Astrocyte (in vitro differentiated cells and primary cell): ENCODE results near the gene DDIT4L. TPM values are rescaled to one million over a fixed set of nuclear protein-coding genes. Genes with fewer than 3 reads are reported as not detected.

ENCODE experiments used
- DNase-seq: peaks from one replicate; pipeline ENCODE4 v3.0.0-alpha.2; 2010; ENCODE audit warnings: low read depth
- FAIRE-seq: peaks from 2 replicates; lab custom pipeline; 2011; peaks lifted over from hg19 to GRCh38; lab: Jason Lieb, UNC
- H2AFZ ChIP-seq: 2 replicates; pipeline ENCODE4 v1.6.0; 2012; ENCODE audit warnings: low read depth, low read length, inconsistent platforms
- H3K27ac ChIP-seq: 2 replicates; pipeline ENCODE4 v1.5.1; 2011; ENCODE audit warnings: low read depth, low read length, inconsistent platforms
- H3K27me3 ChIP-seq: 2 replicates; pipeline ENCODE4 v1.6.0; 2011; ENCODE audit warnings: low read length, inconsistent platforms; ENCODE audit not compliant: insufficient read depth
- H3K36me3 ChIP-seq: 2 replicates; pipeline ENCODE4 v1.5.1; 2011; ENCODE audit warnings: low read length, inconsistent platforms; ENCODE audit not compliant: insufficient read depth
- H3K4me1 ChIP-seq: 2 replicates; pipeline ENCODE4 v1.5.1; 2011; ENCODE audit warnings: low read length, inconsistent platforms; ENCODE audit not compliant: insufficient read depth
- H3K4me2 ChIP-seq: 2 replicates; pipeline ENCODE4 v1.6.0; 2012; ENCODE audit warnings: low read length, inconsistent platforms
- H3K4me3 ChIP-seq: 2 replicates; pipeline ENCODE4 v1.5.1; 2011; ENCODE audit warnings: low read depth, mild to moderate bottlenecking, low read length, inconsistent platforms; ENCODE audit not compliant: insufficient read depth
- H3K79me2 ChIP-seq: 2 replicates; pipeline ENCODE4 v1.6.0; 2012; ENCODE audit warnings: mild to moderate bottlenecking, low read length, inconsistent platforms; ENCODE audit not compliant: insufficient read depth
- H3K9ac ChIP-seq: 2 replicates; pipeline ENCODE4 v1.6.0; 2012; ENCODE audit warnings: mild to moderate bottlenecking, low read length, inconsistent platforms
- H3K9me3 ChIP-seq: 2 replicates; pipeline ENCODE4 v1.5.1; 2012; ENCODE audit warnings: low read depth, mild to moderate bottlenecking, low read length, inconsistent platforms; ENCODE audit not compliant: insufficient read depth
- H4K20me1 ChIP-seq: 2 replicates; pipeline ENCODE4 v1.6.0; 2012; ENCODE audit warnings: low read length, inconsistent platforms; ENCODE audit not compliant: insufficient read depth
- H3K27ac Mint-ChIP-seq: one replicate; pipeline ENCODE4 v1.8.0; 2021; ENCODE audit warnings: mild to moderate bottlenecking, mixed read lengths; ENCODE audit not compliant: unreplicated experiment
- H3K27me3 Mint-ChIP-seq: one replicate; pipeline ENCODE4 v1.8.0; 2021; ENCODE audit warnings: low read depth, mixed read lengths; ENCODE audit not compliant: unreplicated experiment
- H3K36me3 Mint-ChIP-seq: one replicate; pipeline ENCODE4 v1.8.0; 2021; ENCODE audit warnings: low read depth, mixed read lengths; ENCODE audit not compliant: unreplicated experiment
- H3K4me1 Mint-ChIP-seq: one replicate; pipeline ENCODE4 v1.8.0; 2021; ENCODE audit warnings: low read depth, mixed read lengths; ENCODE audit not compliant: unreplicated experiment
- H3K4me3 Mint-ChIP-seq: one replicate; pipeline ENCODE4 v1.8.0; 2021; ENCODE audit warnings: mild to moderate bottlenecking, moderate library complexity, mixed read lengths; ENCODE audit not compliant: unreplicated experiment
- H3K9me3 Mint-ChIP-seq: one replicate; pipeline ENCODE4 v1.8.0; 2021; ENCODE audit warnings: mild to moderate bottlenecking, mixed read lengths; ENCODE audit not compliant: unreplicated experiment
- EZH2 ChIP-seq: IDR thresholded peaks from 2 replicates; pipeline ENCODE4 v1.6.1; 2012; ENCODE audit warnings: mild to moderate bottlenecking, low read length, inconsistent platforms; ENCODE audit not compliant: insufficient read depth
- total RNA-seq: library from RNA; stranded (reverse); gene quantifications from 2 replicates; pipeline ENCODE4 v1.2.1, GENCODE V29; 2021
- TF ChIP-seq, protein P1 (sequence below): IDR thresholded peaks from 2 replicates; pipeline ENCODE4 v1.5.1; 2011; ENCODE audit warnings: low read depth, mild to moderate bottlenecking, inconsistent platforms, low read length, moderate library complexity; ENCODE audit not compliant: insufficient read depth

Gene DDIT4L
- total RNA-seq, 1 donor from 2014 or later = 1.5 TPM

DNA sequence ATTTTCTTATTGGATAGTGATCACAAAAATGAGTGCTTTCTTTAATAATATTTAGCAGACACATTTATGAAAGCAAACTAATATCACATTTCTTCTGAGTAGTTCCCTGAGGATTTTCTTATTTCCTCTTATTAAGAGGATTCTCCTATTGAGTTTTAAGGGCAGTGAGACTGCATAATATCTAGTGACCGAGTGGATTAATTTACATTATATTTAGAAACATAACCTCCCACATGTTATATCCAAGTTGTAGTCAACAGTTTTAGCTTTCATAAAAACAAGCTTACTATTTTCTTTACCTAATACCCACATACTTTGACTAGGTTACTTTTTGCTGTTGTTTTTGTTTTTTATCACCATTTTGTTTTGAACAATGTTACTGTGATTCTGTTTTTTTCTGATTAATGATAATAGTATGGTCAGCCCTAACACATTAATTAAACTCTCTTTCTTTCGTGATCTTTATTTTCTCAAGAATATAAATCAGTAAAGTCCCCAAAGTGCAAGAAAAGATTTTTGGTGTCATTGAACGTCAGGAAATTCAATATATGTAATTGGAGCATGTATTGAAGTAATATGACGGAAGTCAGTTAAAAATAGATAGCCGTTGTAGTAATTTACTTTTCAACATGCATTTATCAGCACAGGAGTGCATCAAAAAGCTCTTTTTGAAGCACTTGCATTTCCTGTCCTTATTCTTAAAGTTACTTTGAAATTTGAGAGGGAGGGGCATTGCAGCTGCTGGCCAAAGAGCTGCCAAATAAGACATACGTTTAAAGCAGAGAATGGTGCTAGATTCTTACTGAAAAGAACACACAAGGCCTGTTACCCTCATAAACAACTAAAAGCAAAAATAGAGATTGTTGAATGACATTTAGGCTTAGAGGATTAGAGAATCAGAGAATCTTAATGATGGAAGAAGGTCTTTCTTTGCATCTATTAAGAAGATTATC is 25.2 kb downstream of the DDIT4L start:
- no peak overlapping the region for H3K27ac ChIP-seq
- H3K27ac Mint-ChIP-seq = no peak overlapping the region
- no peak overlapping the region for H3K9ac ChIP-seq
- no peak for FAIRE-seq
- H3K4me3 ChIP-seq = no peak overlapping the region
- H3K9me3 Mint-ChIP-seq = peaks cover 5% of the 10 kb centered on the region
- no peaks in the 10 kb centered on the region for H3K36me3 ChIP-seq
- H3K9me3 ChIP-seq = peaks cover 4% of the 10 kb centered on the region
- DNase-seq = no peak
- no peaks in the 10 kb centered on the region for H3K27me3 Mint-ChIP-seq
- peaks cover 2% of the 10 kb centered on the region for H3K4me1 Mint-ChIP-seq
- no peaks in the 10 kb centered on the region for H4K20me1 ChIP-seq
- H3K27me3 ChIP-seq = no peaks in the 10 kb centered on the region
- H3K4me2 ChIP-seq = no peak overlapping the region
- TF ChIP-seq, protein P1, sequence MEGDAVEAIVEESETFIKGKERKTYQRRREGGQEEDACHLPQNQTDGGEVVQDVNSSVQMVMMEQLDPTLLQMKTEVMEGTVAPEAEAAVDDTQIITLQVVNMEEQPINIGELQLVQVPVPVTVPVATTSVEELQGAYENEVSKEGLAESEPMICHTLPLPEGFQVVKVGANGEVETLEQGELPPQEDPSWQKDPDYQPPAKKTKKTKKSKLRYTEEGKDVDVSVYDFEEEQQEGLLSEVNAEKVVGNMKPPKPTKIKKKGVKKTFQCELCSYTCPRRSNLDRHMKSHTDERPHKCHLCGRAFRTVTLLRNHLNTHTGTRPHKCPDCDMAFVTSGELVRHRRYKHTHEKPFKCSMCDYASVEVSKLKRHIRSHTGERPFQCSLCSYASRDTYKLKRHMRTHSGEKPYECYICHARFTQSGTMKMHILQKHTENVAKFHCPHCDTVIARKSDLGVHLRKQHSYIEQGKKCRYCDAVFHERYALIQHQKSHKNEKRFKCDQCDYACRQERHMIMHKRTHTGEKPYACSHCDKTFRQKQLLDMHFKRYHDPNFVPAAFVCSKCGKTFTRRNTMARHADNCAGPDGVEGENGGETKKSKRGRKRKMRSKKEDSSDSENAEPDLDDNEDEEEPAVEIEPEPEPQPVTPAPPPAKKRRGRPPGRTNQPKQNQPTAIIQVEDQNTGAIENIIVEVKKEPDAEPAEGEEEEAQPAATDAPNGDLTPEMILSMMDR = no peak
- no peak for TF ChIP-seq EZH2
- no peak overlapping the region for H3K4me3 Mint-ChIP-seq
- no peaks in the 10 kb centered on the region for H3K4me1 ChIP-seq
- H3K79me2 ChIP-seq = no peaks in the 10 kb centered on the region
- H2AFZ ChIP-seq = no peak overlapping the region
- no peaks in the 10 kb centered on the region for H3K36me3 Mint-ChIP-seq

DNA sequence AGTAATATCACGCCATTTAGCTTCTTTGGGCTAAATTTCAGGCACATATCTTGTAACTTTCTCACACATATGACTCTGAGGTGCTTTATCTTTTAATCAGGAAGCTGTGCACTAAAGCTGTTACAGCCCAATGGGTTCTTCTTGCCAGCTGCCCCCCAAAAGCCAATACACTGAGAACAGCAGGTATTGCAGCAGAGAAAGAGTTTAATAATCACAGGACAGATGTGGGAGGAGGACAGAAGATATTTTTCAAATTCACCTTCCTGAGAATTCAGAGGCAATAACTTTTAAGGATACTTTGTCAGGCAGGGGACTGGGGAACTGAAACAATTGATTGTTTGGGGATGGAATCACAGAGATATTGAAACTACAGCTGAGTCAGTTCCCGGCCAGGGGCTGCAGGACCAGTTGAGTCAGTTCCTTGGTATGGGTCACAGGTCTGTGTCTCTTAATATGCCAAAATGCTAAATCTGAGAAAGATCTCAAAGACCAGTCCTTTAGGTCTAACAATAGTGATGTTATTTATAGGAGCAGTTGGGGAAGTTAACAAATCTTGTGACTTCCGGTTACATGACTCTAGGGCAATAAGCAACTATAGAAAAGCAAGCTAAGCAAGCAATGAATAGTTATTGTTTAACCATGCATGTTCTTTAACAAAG is 28.1 kb downstream of the DDIT4L start:
- H3K27ac ChIP-seq = no peak overlapping the region
- no peak overlapping the region for H3K4me3 ChIP-seq
- no peak overlapping the region for H2AFZ ChIP-seq
- no peak overlapping the region for H3K9ac ChIP-seq
- H3K4me2 ChIP-seq = no peak overlapping the region
- no peaks in the 10 kb centered on the region for H4K20me1 ChIP-seq
- H3K27me3 ChIP-seq = no peaks in the 10 kb centered on the region
- TF ChIP-seq, protein P1 = no peak
- TF ChIP-seq EZH2 = no peak
- no peaks in the 10 kb centered on the region for H3K79me2 ChIP-seq
- no peaks in the 10 kb centered on the region for H3K36me3 Mint-ChIP-seq
- no peaks in the 10 kb centered on the region for H3K36me3 ChIP-seq
- peaks cover 5% of the 10 kb centered on the region for H3K9me3 Mint-ChIP-seq
- H3K27ac Mint-ChIP-seq = no peak overlapping the region
- H3K4me1 Mint-ChIP-seq = peaks cover 2% of the 10 kb centered on the region
- no peaks in the 10 kb centered on the region for H3K27me3 Mint-ChIP-seq
- FAIRE-seq (no peak), DNase-seq (no peak)
- no peak overlapping the region for H3K4me3 Mint-ChIP-seq
- H3K9me3 ChIP-seq = peaks cover 4% of the 10 kb centered on the region
- no peaks in the 10 kb centered on the region for H3K4me1 ChIP-seq
